H1 (cell line): ENCODE data around the gene WHAMM.

Source experiments
- CBX5 ChIP-seq: fragments of 300-800, 300-1000 bp; sonication (generic); IDR thresholded peaks from 2 replicates; pipeline ENCODE4 v1.7.1; 2016; ENCODE audit warnings: antibody characterized with exemption, low read length, low read depth
- EP300 ChIP-seq, 2 experiments: IDR thresholded peaks; 1 replicate in 1 of 2; 2 replicates in 1 of 2; pipeline ENCODE4 v1.6.1; 2011 to 2012; ENCODE audit warnings: low read depth in 2 of 2, low read length in 2 of 2, mild to moderate bottlenecking in 2 of 2, borderline replicate concordance in 1 of 2, inconsistent platforms in 1 of 2, moderate library complexity in 1 of 2
- EZH2 ChIP-seq: fragments of 200-600 bp; sonication (generic); IDR thresholded peaks from 2 replicates; pipeline ENCODE4 v1.7.1; 2012; ENCODE audit warnings: low read depth, mild to moderate bottlenecking, moderate library complexity, low read length, inconsistent platforms; ENCODE audit not compliant: severe bottlenecking
- GTF2F1 ChIP-seq: IDR thresholded peaks from 2 replicates; pipeline ENCODE4 v1.6.1; 2012; ENCODE audit warnings: low read depth, low read length, improper control_type of control experiment, borderline replicate concordance
- HDAC6 ChIP-seq: IDR thresholded peaks from one replicate; pipeline ENCODE4 v1.7.1; 2012; ENCODE audit warnings: low read depth, mild to moderate bottlenecking, inconsistent platforms, low read length, moderate library complexity
- NANOG ChIP-seq: IDR thresholded peaks from 2 replicates; pipeline ENCODE4 v1.6.1; 2011; ENCODE audit warnings: low read length, low read depth, mild to moderate bottlenecking, inconsistent platforms; ENCODE audit not compliant: insufficient read depth, poor library complexity, severe bottlenecking
- POLR2A ChIP-seq, 2 experiments: IDR thresholded peaks; 1 replicate in 1 of 2; 2 replicates in 1 of 2; pipeline ENCODE4 v1.6.1; 2011; ENCODE audit warnings: low read depth in 2 of 2, low read length in 2 of 2, mild to moderate bottlenecking in 2 of 2; ENCODE audit errors: control extremely low read depth in 1 of 2
- RFX5 ChIP-seq: IDR thresholded peaks from 2 replicates; pipeline ENCODE4 v1.6.1; 2011; ENCODE audit warnings: low read depth, low read length, improper control_type of control experiment, borderline replicate concordance
- TAF7 ChIP-seq: optimal IDR thresholded peaks from 2 replicates; pipeline ENCODE3; 2011; ENCODE audit warnings: low read depth, mild to moderate bottlenecking, inconsistent platforms, low read length, moderate library complexity, borderline replicate concordance
- TF ChIP-seq, protein P1 (sequence below), 3 experiments: IDR thresholded peaks; 1 replicate in 2 of 3; 2 replicates in 1 of 3; pipeline versions ENCODE4 v1.5.1 to v1.6.1; 2011; ENCODE audit warnings: low read length in 3 of 3, mild to moderate bottlenecking in 3 of 3, inconsistent platforms in 2 of 3, low read depth in 1 of 3, moderate library complexity in 1 of 3; ENCODE audit not compliant: insufficient read depth in 1 of 3; ENCODE audit errors: control extremely low read depth in 1 of 3

DNA sequence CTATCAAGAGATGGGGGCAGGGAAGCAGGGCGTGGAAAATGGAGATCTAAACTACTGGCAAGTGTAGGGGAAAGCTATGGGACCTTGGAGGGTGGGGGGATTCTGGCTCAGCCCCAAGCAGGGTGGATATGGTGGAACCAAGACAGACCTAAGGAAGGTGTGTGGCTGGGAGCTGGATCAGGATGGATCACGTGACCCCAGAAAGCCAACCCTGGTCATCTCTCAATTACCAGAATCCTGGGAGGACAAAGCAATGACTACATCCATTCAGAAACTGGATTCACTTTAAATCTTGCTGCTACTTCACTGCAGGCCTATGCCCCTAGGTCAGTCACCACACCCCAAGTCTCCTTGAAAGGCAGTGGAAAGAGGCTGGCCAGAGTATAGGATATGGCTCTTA lies 68.4 kb downstream of the WHAMM start:
- TF ChIP-seq, protein P1, sequence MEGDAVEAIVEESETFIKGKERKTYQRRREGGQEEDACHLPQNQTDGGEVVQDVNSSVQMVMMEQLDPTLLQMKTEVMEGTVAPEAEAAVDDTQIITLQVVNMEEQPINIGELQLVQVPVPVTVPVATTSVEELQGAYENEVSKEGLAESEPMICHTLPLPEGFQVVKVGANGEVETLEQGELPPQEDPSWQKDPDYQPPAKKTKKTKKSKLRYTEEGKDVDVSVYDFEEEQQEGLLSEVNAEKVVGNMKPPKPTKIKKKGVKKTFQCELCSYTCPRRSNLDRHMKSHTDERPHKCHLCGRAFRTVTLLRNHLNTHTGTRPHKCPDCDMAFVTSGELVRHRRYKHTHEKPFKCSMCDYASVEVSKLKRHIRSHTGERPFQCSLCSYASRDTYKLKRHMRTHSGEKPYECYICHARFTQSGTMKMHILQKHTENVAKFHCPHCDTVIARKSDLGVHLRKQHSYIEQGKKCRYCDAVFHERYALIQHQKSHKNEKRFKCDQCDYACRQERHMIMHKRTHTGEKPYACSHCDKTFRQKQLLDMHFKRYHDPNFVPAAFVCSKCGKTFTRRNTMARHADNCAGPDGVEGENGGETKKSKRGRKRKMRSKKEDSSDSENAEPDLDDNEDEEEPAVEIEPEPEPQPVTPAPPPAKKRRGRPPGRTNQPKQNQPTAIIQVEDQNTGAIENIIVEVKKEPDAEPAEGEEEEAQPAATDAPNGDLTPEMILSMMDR (IDR thresholded peaks at IDR 0.05; ENCODE audit: control extremely low read depth in 1 of 3, insufficient read depth in 1 of 3, low read depth in 1 of 3, low read length in 3 of 3): no peak
- TF ChIP-seq CBX5: no peak
- TF ChIP-seq EZH2: no peak
- no peak for TF ChIP-seq NANOG
- no peak for TF ChIP-seq POLR2A (IDR thresholded peaks at IDR 0.05; ENCODE audit: control extremely low read depth in 1 of 2, low read depth in 2 of 2, low read length in 2 of 2)
- no peak for TF ChIP-seq GTF2F1
- TF ChIP-seq TAF7: no peak
- TF ChIP-seq HDAC6: no peak
- no peak for TF ChIP-seq EP300 (IDR thresholded peaks at IDR 0.05; ENCODE audit: borderline replicate concordance in 1 of 2, low read depth in 2 of 2, low read length in 2 of 2)
- no peak for TF ChIP-seq RFX5
